ENCODE data around the gene PERM1.

PERM1 gene

GRCh38 chr1:932776-933602 lies 48.9 kb downstream of the PERM1 start:
- DNase-seq = no peak

DNA sequence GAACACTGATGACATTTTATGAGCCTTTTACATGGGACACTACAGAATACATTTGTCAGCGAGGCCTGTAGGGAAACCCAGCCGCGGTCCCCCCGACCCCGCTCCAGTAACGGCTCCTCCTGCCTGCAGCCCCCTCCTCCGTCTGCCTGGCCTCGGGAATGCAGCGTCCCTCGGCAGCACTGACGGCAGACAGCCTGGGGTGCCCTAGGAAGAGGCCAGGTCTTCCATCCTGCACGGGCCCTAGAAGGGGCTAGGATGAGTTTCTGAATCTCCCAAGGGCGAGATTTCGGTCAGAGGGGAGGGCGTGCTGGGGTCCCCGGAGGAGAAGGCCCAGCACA lies 49.8 kb downstream of the PERM1 start:
- no peak for DNase-seq

GRCh38 chr1:931380-932172 lies 50.3 kb downstream of the PERM1 start:
- DNase-seq = no peak

GRCh38 chr1:930633-931138 lies 51.2 kb downstream of the PERM1 start:
- no peak for DNase-seq

DNA sequence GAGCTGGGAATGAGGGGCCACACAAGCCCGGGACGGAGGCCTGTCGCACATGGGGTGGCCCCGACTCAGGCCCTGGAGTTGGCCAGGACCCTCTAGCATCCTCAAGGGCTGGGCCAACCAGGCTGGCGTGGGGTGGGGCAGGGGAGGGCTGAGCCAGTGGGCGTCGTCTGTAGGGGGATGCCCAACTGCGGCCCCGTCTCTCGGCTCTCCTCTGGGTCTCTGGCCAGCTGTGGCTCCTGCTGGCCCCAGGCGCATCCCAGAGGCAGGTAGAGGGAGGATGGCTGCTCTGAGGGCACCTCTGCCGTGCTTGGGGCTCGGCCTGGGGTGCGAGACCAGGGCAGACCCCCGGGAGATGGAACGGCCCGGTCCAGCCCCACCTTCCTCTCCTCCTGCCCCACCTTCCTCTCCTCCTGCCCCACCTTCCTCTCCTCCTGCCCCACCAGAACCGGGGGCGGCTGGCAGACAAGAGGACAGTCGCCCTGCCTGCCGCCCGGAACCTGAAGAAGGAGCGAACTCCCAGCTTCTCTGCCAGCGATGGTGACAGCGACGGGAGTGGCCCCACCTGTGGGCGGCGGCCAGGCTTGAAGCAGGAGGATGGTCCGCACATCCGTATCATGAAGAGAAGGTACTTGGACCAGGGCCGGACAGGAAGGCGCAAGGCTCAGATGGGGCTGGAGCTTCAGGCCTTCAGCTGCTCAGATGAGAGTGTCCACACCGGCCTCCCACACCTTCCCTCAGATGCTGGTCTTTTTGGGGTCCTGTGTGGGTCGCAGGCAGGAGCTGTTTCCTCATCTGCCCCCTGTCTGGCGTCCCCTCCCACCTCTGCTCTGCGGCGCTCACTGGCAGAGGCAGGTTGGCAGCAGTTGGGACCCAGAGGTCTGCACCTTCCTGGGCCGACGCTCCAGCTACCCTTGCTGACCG lies 51.9 kb downstream of the PERM1 start:
- DNase-seq = no peak

- DNase-seq = no peak
Measured at GRCh38 chr1:928825-929661, 52.9 kb downstream of the PERM1 start.

GRCh38 chr1:927748-928147 lies 54.1 kb downstream of the PERM1 start:
- no peak for DNase-seq

- no peak for DNase-seq
Measured at GRCh38 chr1:927234-927633, 54.7 kb downstream of the PERM1 start.

DNA sequence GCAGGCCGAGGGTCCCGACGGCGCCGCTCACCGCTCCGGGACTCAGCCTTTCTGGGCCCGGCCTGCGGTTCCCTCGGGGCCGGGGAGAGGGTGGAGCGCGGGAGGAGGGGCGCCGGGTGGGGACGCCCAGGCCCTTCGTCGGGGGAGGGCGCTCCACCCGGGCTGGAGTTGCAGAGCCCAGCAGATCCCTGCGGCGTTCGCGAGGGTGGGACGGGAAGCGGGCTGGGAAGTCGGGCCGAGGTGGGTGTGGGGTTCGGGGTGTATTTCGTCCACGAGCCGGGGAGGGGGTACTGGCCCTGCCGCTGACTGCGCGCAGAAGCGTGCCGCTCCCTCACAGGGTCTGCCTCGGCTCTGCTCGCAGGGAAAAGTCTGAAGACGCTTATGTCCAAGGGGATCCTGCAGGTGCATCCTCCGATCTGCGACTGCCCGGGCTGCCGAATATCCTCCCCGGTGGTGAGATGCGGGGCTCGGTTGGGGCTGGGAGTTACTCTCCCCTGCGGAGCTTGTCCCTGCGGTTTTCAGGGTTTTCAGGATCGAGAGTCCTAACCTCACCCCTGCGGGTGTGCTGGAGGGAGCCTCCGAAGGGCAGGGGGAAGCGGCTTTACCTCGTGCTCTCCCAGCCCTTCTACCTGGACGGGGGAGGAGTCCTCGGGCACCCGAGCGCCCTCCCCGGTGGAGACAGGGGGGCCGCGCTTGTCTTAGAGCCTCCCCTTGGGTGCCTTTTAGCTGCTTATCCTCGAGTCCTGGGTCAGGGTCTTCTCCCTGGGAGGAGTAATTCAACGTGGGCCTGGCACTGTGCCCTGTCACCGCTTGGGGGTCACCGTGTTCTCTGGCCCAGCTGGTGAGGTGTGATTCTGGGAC lies 56.1 kb downstream of the PERM1 start:
- DNase-seq = no peak

Data from activated CD4-positive, alpha-beta T cell treated with anti-CD3 and anti-CD28 coated beads for 4 hours (primary cell).